ENCODE results near the gene SNX4. TPM values are rescaled to one million over a fixed set of nuclear protein-coding genes. Genes with fewer than 3 reads are reported as not detected.

Gene SNX4
- total RNA-seq: 10 to 100 TPM; 60.7 to 67.2 TPM
- 22.8 TPM for polyA plus RNA-seq (ENCODE audit: insufficient read depth, low read depth, low replicate concordance)
- long read RNA-seq, donor 1, transcript SNX4-201 (14 exons, 2,513 nt): major isoform, 20 of 33 reads
- long read RNA-seq, donor 1, partial matches to known transcripts: 12 of 33 reads
- long read RNA-seq, donor 1, other reads (novel, unspliced or antisense): 0 of 33 reads
- long read RNA-seq, donor 2, transcript SNX4-201 (14 exons, 2,513 nt): major isoform, 11 of 20 reads
- long read RNA-seq, donor 2, partial matches to known transcripts: 9 of 20 reads
- long read RNA-seq, donor 2, other reads (novel, unspliced or antisense): 0 of 20 reads

DNA sequence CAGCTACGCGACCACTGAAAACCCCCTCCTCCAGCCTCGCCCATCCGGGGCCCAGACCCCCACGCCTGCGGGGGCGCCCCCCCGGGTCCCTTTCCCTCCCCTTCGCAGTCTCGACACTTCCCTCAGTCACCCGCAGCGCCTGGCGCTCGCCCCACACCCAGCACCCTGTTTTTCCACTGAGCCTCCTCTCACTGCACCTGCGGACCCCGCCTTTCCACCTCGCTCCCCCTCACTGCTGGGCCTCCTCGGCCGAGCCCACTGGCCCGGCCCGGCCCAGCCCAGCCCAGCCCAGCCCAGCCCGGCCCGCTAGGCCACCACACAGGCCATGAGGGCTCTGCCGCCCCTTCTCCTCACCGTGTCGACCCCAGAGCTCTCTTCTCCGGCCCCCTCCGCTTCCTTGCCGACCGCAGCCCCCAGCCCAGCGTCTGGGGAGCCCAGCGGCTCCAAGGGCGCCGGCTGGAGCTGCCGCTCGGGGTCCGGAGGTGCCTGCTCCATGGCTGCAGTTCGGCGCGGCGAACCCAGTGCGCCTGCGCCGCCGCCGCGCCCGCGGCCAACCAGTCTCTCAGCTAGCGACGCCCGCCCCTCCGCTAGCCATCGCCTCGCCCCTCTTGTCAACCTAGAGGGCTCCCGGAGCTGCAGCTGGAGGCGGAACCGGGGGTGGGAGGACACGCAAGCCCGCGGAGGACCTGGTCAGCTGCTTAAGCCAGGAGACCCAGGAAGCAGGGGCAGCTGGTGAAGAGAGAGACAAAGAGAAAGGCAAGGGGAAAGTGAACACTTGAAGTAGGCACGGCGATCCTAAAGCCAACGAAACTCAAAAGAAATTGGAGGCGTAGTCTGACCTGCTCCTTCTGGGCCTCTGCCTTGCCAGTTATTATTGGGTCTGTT lies at the start of gene SNX4:
TSS of gene SNX4 (minus strand) at position 525 of the 885 bp plus-strand sequence. CDS start at position 495, 30 bp downstream.
- Histone ChIP-seq H3K9me3 (no peaks in the 10 kb centered on the region), H3K4me1 (peaks cover 4% of the 10 kb centered on the region), H3K36me3 (ENCODE audit: low read depth, missing control alignments) (no peaks in the 10 kb centered on the region), H3K27ac (peak within 1 kb of the TSS; percentile 83 to 90), H3K27me3 (no peaks in the 10 kb centered on the region), H3K4me3 (peak within 1 kb of the TSS; percentile 83 to 95)
- peak; percentile 96 for DNase-seq
- TF ChIP-seq POLR2A (IDR thresholded peaks at IDR 0.05): no peak
- TF ChIP-seq, protein P1, sequence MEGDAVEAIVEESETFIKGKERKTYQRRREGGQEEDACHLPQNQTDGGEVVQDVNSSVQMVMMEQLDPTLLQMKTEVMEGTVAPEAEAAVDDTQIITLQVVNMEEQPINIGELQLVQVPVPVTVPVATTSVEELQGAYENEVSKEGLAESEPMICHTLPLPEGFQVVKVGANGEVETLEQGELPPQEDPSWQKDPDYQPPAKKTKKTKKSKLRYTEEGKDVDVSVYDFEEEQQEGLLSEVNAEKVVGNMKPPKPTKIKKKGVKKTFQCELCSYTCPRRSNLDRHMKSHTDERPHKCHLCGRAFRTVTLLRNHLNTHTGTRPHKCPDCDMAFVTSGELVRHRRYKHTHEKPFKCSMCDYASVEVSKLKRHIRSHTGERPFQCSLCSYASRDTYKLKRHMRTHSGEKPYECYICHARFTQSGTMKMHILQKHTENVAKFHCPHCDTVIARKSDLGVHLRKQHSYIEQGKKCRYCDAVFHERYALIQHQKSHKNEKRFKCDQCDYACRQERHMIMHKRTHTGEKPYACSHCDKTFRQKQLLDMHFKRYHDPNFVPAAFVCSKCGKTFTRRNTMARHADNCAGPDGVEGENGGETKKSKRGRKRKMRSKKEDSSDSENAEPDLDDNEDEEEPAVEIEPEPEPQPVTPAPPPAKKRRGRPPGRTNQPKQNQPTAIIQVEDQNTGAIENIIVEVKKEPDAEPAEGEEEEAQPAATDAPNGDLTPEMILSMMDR (IDR thresholded peaks at IDR 0.05): no peak
- 1 to 2% methylated on average over 38 to 61 of the region's 65 CpGs for WGBS, 2 donors
- intact Hi-C loops (cut with DNase I; ENCODE audit: low total_unique reads): no loop called here

DNA sequence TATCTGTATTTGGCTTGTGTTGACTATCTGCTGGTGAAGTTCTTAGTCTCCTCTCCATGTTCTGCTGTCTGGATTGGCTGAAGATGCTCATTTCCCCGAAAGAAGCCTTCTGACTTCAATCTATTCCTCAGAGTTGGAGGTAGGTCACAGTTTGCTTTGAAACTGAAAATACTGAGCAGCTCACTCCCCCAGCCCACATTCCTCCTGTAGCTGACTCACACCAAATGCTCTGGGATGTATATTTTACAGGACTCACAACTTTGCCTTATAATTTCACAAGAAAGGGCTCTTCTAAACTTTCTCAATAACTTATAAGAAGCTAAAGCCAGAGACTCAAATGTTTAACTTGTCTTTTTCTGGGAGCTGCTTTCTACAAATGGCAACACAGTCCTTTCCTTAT lies 36.3 kb upstream of the SNX4 start:
- no peaks in the 10 kb centered on the region for H3K4me1 ChIP-seq
- DNase-seq: no peak
- H3K27ac ChIP-seq: no peak overlapping the region
- TF ChIP-seq, protein P1 (IDR thresholded peaks at IDR 0.05): no peak
- TF ChIP-seq POLR2A (IDR thresholded peaks at IDR 0.05): no peak
- H3K36me3 ChIP-seq (ENCODE audit: low read depth, missing control alignments): no peaks in the 10 kb centered on the region
- no peaks in the 10 kb centered on the region for H3K9me3 ChIP-seq
- intact Hi-C loops (cut with DNase I; ENCODE audit: low total_unique reads): no loop called here
- no peak overlapping the region for H3K4me3 ChIP-seq
- WGBS, 2 donors: 84 to 96% methylated on average over 1 of the region's 1 CpG
- no peaks in the 10 kb centered on the region for H3K27me3 ChIP-seq

DNA sequence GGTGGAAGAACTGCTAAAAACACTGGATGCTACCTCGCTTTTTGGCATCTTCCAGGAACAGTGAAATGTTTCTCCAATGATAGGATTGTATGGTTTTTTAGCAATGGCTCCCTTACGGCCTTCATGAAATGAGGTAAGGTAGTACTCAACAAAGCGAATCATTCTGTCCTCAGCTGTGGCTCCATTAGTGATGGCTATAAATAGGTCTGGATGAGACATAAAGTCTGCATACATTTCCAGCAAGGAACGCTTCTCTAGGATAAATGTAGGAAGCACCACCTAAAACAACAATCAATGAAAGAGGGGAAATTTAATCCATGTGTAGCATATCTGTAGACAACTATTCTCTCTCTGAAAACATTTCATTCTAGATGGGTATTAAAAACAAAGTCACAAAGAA lies 32.4 kb upstream of the SNX4 start:
- H3K9me3 ChIP-seq: no peaks in the 10 kb centered on the region
- no peaks in the 10 kb centered on the region for H3K4me1 ChIP-seq
- 86 to 90% methylated on average over 4 of the region's 4 CpGs for WGBS, 2 donors
- TF ChIP-seq, protein P1 (IDR thresholded peaks at IDR 0.05): no peak
- H3K36me3 ChIP-seq (ENCODE audit: low read depth, missing control alignments): no peaks in the 10 kb centered on the region
- no peaks in the 10 kb centered on the region for H3K27me3 ChIP-seq
- intact Hi-C loops (cut with DNase I; ENCODE audit: low total_unique reads): no loop called here
- no peak for DNase-seq
- no peak overlapping the region for H3K27ac ChIP-seq
- H3K4me3 ChIP-seq: no peak overlapping the region

DNA sequence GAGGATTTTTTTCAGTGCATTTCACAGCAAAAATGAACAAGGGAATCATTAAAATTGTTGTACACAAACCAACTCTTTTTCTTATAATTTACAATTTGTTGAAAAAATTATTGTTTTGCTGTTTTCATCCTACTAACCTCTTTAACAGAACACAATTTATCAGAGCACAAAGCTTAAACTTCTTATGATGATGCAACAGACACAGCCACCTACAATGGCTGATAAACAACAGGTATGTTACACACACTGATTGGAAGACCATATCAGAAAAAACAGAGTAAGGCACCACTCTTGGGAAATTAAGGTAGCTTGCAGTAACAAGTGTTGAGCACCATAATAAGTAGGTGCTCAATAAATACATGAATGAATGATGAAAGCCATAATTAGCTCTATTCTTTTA lies 8.9 kb upstream of the SNX4 start:
- no peaks in the 10 kb centered on the region for H3K9me3 ChIP-seq
- TF ChIP-seq POLR2A (IDR thresholded peaks at IDR 0.05): no peak
- TF ChIP-seq, protein P1 (IDR thresholded peaks at IDR 0.05): no peak
- intact Hi-C loops (cut with DNase I; ENCODE audit: low total_unique reads): no loop called here
- no peaks in the 10 kb centered on the region for H3K36me3 ChIP-seq (ENCODE audit: low read depth, missing control alignments)
- no peak for DNase-seq
- no peak overlapping the region for H3K27ac ChIP-seq
- no peaks in the 10 kb centered on the region for H3K27me3 ChIP-seq
- H3K4me3 ChIP-seq: no peak overlapping the region
- no peaks in the 10 kb centered on the region for H3K4me1 ChIP-seq

Measured in testis (tissue), 5 donors.